Measurements from ENCODE around the gene RPRD2.

The RPRD2 gene

GRCh38 chr1:150365941-150366340, 2.0 kb downstream of the RPRD2 start:
- H3K9me3 ChIP-seq (ENCODE audit: control insufficient read depth, insufficient read depth, low read length), result no peaks in the 10 kb centered on the region
- H3K4me3 ChIP-seq (ENCODE audit: low read length), result peak overlapping the region; percentile 99
- H3F3A ChIP-seq (ENCODE audit: control insufficient read depth, insufficient read depth), result peaks cover 26% of the 10 kb centered on the region
- no peaks in the 10 kb centered on the region for H3K27me3 ChIP-seq (ENCODE audit: control insufficient read depth, low read length)
- TF ChIP-seq CTCF (IDR thresholded peaks at IDR 0.05; ENCODE audit: low read depth, low read length, poor library complexity, severe bottlenecking), result no peak
- no peak for TF ChIP-seq EZH2phosphoT487 (IDR thresholded peaks at IDR 0.05; ENCODE audit: borderline replicate concordance, low read length)
- H3K9me2 ChIP-seq (replicated peaks; ENCODE audit: control insufficient read depth, low read length), result no peaks in the 10 kb centered on the region
- peak overlapping the region; percentile 93 for H3K4me2 ChIP-seq (ENCODE audit: low read length)
- H3K36me3 ChIP-seq (ENCODE audit: control insufficient read depth, low read length), result peaks cover 33% of the 10 kb centered on the region
- H4K20me1 ChIP-seq (ENCODE audit: control insufficient read depth, insufficient read depth, low read depth, low read length), result no peaks in the 10 kb centered on the region; the same call in 1 of the 2 replicates
- H3K4me1 ChIP-seq (ENCODE audit: control insufficient read depth, low read length), result peaks cover 29% of the 10 kb centered on the region
- H3K27ac ChIP-seq (ENCODE audit: low read depth, low read length), result peak overlapping the region; percentile 91
- H3K79me2 ChIP-seq (ENCODE audit: control insufficient read depth, low read length), result peaks cover 72% of the 10 kb centered on the region

GRCh38 chr1:150366416-150367296, 2.7 kb downstream of the RPRD2 start:
- Histone ChIP-seq H3K4me1 (ENCODE audit: control insufficient read depth, low read length) (peaks cover 29% of the 10 kb centered on the region), H3K9me2 (replicated peaks; ENCODE audit: control insufficient read depth, low read length) (no peaks in the 10 kb centered on the region), H3K36me3 (ENCODE audit: control insufficient read depth, low read length) (peaks cover 35% of the 10 kb centered on the region), H3K4me2 (ENCODE audit: low read length) (peak overlapping the region; percentile 93), H3K27me3 (ENCODE audit: control insufficient read depth, low read length) (no peaks in the 10 kb centered on the region), H3K9me3 (ENCODE audit: control insufficient read depth, insufficient read depth, low read length) (no peaks in the 10 kb centered on the region), H3F3A (ENCODE audit: control insufficient read depth, insufficient read depth) (peaks cover 26% of the 10 kb centered on the region), H3K79me2 (ENCODE audit: control insufficient read depth, low read length) (peaks cover 80% of the 10 kb centered on the region), H3K27ac (ENCODE audit: low read depth, low read length) (peak overlapping the region; percentile 91), H4K20me1 (ENCODE audit: control insufficient read depth, insufficient read depth, low read depth, low read length) (no peaks in the 10 kb centered on the region; the same call in 1 of the 2 replicates), H3K4me3 (ENCODE audit: low read length) (peak overlapping the region; percentile 99)
- TF ChIP-seq EZH2phosphoT487 (IDR thresholded peaks at IDR 0.05; ENCODE audit: borderline replicate concordance, low read length), result no peak
- TF ChIP-seq CTCF (IDR thresholded peaks at IDR 0.05; ENCODE audit: low read depth, low read length, poor library complexity, severe bottlenecking), result no peak

GRCh38 chr1:150371110-150371509, 7.2 kb downstream of the RPRD2 start:
- Histone ChIP-seq H3F3A (ENCODE audit: control insufficient read depth, insufficient read depth) (peaks cover 13% of the 10 kb centered on the region), H3K36me3 (ENCODE audit: control insufficient read depth, low read length) (peaks cover 22% of the 10 kb centered on the region), H3K27me3 (ENCODE audit: control insufficient read depth, low read length) (no peaks in the 10 kb centered on the region), H3K9me2 (replicated peaks; ENCODE audit: control insufficient read depth, low read length) (no peaks in the 10 kb centered on the region), H3K4me2 (ENCODE audit: low read length) (no peak overlapping the region), H3K79me2 (ENCODE audit: control insufficient read depth, low read length) (peaks cover 99% of the 10 kb centered on the region), H3K4me3 (ENCODE audit: low read length) (no peak overlapping the region), H3K27ac (ENCODE audit: low read depth, low read length) (no peak overlapping the region), H3K9me3 (ENCODE audit: control insufficient read depth, insufficient read depth, low read length) (no peaks in the 10 kb centered on the region), H4K20me1 (ENCODE audit: control insufficient read depth, insufficient read depth, low read depth, low read length) (peaks cover 8% of the 10 kb centered on the region; the same call in 1 of the 2 replicates), H3K4me1 (ENCODE audit: control insufficient read depth, low read length) (peaks cover 43% of the 10 kb centered on the region)
- TF ChIP-seq EZH2phosphoT487 (IDR thresholded peaks at IDR 0.05; ENCODE audit: borderline replicate concordance, low read length), result no peak
- no peak for TF ChIP-seq CTCF (IDR thresholded peaks at IDR 0.05; ENCODE audit: low read depth, low read length, poor library complexity, severe bottlenecking)

All from DOHH2 (cell line).